ENCODE results near the gene IL23A. TPM values are rescaled to one million over a fixed set of nuclear protein-coding genes. Genes with fewer than 3 reads are reported as not detected.

The IL23A gene
- total RNA-seq (10 to 100 TPM; 32.4 to 35.3 TPM), polyA plus RNA-seq (10 to 100 TPM; 12.3 to 16.6 (median 16.2) TPM), total RNA-seq (24.2 to 121 (median 33.0) reads per million in 6 experiments)

DNA sequence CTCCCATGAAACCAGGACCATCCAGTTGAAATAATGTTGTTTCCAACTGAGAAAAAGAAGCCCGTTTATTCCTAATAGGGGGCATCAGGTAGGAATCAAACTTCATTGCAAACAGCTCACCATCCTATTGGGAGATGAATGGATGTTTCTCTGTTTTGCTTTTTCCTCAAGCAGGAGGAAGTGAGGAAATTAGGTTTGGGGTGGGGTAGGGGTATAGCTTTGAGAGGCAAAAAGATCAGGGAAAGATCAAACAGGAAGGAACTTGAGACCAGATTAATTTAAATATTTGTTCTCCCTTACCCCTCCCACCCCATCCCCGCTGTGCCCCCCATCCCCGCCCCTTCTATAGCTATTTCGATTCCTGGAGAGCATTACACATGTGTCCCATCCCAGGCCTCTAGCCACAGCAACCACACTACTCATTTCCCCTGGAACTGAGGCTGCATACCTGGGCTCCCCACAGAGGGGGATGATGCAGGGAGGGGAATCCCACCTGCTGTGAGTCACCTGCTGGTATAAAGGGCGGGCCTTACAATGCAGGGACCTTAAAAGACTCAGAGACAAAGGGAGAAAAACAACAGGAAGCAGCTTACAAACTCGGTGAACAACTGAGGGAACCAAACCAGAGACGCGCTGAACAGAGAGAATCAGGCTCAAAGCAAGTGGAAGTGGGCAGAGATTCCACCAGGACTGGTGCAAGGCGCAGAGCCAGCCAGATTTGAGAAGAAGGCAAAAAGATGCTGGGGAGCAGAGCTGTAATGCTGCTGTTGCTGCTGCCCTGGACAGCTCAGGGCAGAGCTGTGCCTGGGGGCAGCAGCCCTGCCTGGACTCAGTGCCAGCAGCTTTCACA, at the start of gene IL23A:
Gene IL23A (plus strand): TSS at position 577 of the 850 bp plus-strand sequence. CDS start 161 bp downstream, at position 738.
- ATAC-seq (peak; percentile 79 to 81), DNase-seq (peak; percentile 63 to 93 (median 84))
- POLR2A ChIA-PET = interaction anchor here (0.6 to 8.7 kb wide), 25 partner anchors 10 to 521 kb away, joined by 3 to 182 read pairs (median 3); partner anchors contain the start of genes CNPY2, CS, DNAJC14 and GLS2
- H3K4me3 Mint-ChIP-seq = peak within 1 kb of the TSS; percentile 85 to 100 (median 96)
- peak within 1 kb of the TSS; percentile 97 to 100 (median 98) for H3K27ac Mint-ChIP-seq
- H3K9me3 Mint-ChIP-seq = peaks cover 0 to 1% (median 0%) of the 10 kb centered on the region in 9 donors
- H3K27me3 Mint-ChIP-seq = peaks cover 0 to 1% (median 0%) of the 10 kb centered on the region in 5 donors
- peaks cover 5 to 20% (median 5%) of the 10 kb centered on the region in 3 donors for H3K36me3 Mint-ChIP-seq
- H3K4me1 Mint-ChIP-seq = peaks cover 20 to 58% (median 50%) of the 10 kb centered on the region in 4 donors

DNA sequence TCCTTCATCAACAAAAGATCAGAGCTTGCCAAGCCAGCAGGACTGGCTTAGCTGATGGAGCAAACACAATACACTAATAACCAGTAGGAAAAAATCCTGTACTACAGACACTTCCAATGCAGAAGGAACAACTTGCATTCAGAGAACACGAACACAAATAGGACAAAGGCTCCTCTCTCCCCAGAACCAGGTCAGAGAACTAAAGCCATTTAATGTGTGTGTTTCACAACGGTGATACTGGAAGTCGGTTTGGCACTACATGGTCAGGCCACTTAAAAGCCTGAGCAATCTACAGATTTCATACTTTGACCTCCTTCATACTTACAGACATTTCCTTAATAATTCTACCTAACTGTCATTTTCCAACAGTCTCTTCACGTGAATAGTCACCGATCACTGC, 44.9 kb upstream of the IL23A start:
- no peaks in the 10 kb centered on the region for H3K9me3 Mint-ChIP-seq
- H3K27ac Mint-ChIP-seq = peak overlapping the region in 2 of 10 donors; percentile 48
- H3K4me3 Mint-ChIP-seq = no peak overlapping the region
- H3K36me3 Mint-ChIP-seq = peaks cover 0 to 56% (median 5%) of the 10 kb centered on the region in 3 donors
- peaks cover 14 to 69% (median 57%) of the 10 kb centered on the region in 4 donors for H3K4me1 Mint-ChIP-seq
- no peaks in the 10 kb centered on the region for H3K27me3 Mint-ChIP-seq
- POLR2A ChIA-PET = interaction anchor here (0.7 to 1.0 kb wide), 2 partner anchors 36 to 194 kb away, joined by 4 to 6 read pairs; partner anchors contain the start of genes ANKRD52 and GLS2
- ATAC-seq (no peak), DNase-seq (no peak)

DNA sequence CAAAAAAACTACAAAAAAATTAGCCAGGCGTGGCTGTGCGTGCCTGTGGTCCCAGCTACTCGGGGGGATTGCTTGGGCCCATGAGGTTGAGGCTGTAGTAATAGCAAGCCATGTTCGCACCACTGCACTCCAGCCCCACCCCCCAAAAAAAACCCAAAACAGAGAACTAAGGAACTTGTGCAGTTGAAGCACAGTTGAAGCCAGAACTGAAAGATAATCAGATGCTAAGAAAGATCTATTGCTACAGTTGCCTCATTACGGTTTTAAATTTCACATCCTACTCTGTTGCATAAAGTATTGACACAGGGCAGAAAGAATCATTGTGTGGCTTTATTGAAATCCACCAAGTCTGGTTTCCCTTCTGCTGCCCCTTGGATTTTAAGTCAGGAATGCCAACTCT, 42.4 kb upstream of the IL23A start:
- H3K27me3 Mint-ChIP-seq = no peaks in the 10 kb centered on the region
- H3K4me3 Mint-ChIP-seq = peak overlapping the region in 4 of 10 donors; percentile 18 to 98 (median 56)
- ATAC-seq = no peak
- H3K36me3 Mint-ChIP-seq = peaks cover 0 to 39% (median 1%) of the 10 kb centered on the region in 3 donors
- POLR2A ChIA-PET = no interaction called here
- peaks cover 20 to 76% (median 68%) of the 10 kb centered on the region in 4 donors for H3K4me1 Mint-ChIP-seq
- no peak for DNase-seq
- peak overlapping the region in 7 of 10 donors; percentile 22 to 69 (median 62) for H3K27ac Mint-ChIP-seq
- H3K9me3 Mint-ChIP-seq = no peaks in the 10 kb centered on the region

GRCh38 chr12:56297400-56297799, 41.3 kb upstream of the IL23A start:
- Mint-ChIP-seq H3K27ac (peak overlapping the region in 9 of 10 donors; percentile 3 to 79 (median 69)), H3K4me1 (peaks cover 24 to 77% (median 71%) of the 10 kb centered on the region in 4 donors), H3K4me3 (peak overlapping the region in 7 of 10 donors; percentile 36 to 98 (median 55)), H3K36me3 (peaks cover 0 to 35% (median 0%) of the 10 kb centered on the region in 3 donors), H3K9me3 (no peaks in the 10 kb centered on the region), H3K27me3 (no peaks in the 10 kb centered on the region)
- POLR2A ChIA-PET = interaction anchor here (0.9 to 1.0 kb wide), 2 partner anchors 36 to 63 kb away, joined by 4 read pairs; partner anchors contain the start of genes PAN2 and STAT2
- DNase-seq (no peak), ATAC-seq (no peak)

- Mint-ChIP-seq H3K27me3 (no peaks in the 10 kb centered on the region), H3K36me3 (peaks cover 0 to 33% (median 0%) of the 10 kb centered on the region in 3 donors), H3K9me3 (no peaks in the 10 kb centered on the region), H3K27ac (peak overlapping the region; percentile 94 to 99 (median 98)), H3K4me3 (peak overlapping the region; percentile 92 to 98 (median 94)), H3K4me1 (peaks cover 22 to 72% (median 64%) of the 10 kb centered on the region in 4 donors)
- DNase-seq = no peak
- no peak for ATAC-seq
- POLR2A ChIA-PET = interaction anchor here (0.7 to 2.0 kb wide), 11 partner anchors 10 to 469 kb away, joined by 3 to 8 read pairs (median 3); partner anchors contain the start of genes ANKRD52, ATP5F1B, DNAJC14 and IL23A
Observed at GRCh38 chr12:56298828-56299227, 39.9 kb upstream of the IL23A start.

DNA sequence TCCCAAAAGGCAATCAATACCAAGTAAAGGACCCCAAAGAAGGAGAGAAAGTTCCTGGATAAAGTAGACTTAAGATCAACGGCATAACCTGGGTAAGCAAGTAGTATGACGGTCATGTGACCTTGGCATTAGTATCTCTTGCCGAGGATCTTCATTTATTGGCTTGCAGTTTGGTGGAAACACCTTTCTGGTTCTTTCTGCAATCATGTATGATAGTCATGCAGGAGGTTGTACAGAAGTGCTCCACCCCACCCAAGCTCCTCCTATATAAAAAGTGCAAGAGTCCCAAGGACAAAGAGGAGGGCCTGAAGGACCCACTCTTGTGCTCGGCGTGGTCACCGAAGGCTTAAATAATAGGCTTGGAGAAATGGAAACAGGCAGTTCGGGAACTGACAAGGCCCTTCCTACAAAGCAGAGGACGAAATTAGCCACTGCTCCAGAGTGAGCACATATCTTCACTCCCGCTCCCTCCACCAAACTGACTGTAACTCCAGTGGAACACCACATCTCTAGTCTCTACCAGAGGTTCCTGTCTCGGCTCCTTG, 39.3 kb upstream of the IL23A start:
- POLR2A ChIA-PET = interaction anchor here (0.5 to 2.1 kb wide), 16 partner anchors 8 to 470 kb away, joined by 3 to 8 read pairs (median 4); partner anchors contain the start of genes ANKRD52, ATP5F1B, DNAJC14 and IL23A
- DNase-seq = peak in 5 of 10 donors; percentile 4 to 50 (median 28)
- H3K27me3 Mint-ChIP-seq = no peaks in the 10 kb centered on the region
- peaks cover 0 to 30% (median 0%) of the 10 kb centered on the region in 3 donors for H3K36me3 Mint-ChIP-seq
- H3K27ac Mint-ChIP-seq = peak overlapping the region; percentile 94 to 99 (median 98)
- peaks cover 22 to 68% (median 61%) of the 10 kb centered on the region in 4 donors for H3K4me1 Mint-ChIP-seq
- H3K4me3 Mint-ChIP-seq = peak overlapping the region; percentile 92 to 98 (median 94)
- H3K9me3 Mint-ChIP-seq = no peaks in the 10 kb centered on the region
- ATAC-seq = peak; percentile 5 to 11

- H3K4me1 Mint-ChIP-seq = peaks cover 22 to 66% (median 59%) of the 10 kb centered on the region in 4 donors
- peak; percentile 91 to 93 for ATAC-seq
- no peaks in the 10 kb centered on the region for H3K27me3 Mint-ChIP-seq
- peaks cover 0 to 28% (median 0%) of the 10 kb centered on the region in 3 donors for H3K36me3 Mint-ChIP-seq
- no peaks in the 10 kb centered on the region for H3K9me3 Mint-ChIP-seq
- H3K27ac Mint-ChIP-seq = peak within 1 kb of the TSS; percentile 94 to 99 (median 98)
- POLR2A ChIA-PET = interaction anchor here (0.5 to 2.1 kb wide), 18 partner anchors 9 to 471 kb away, joined by 3 to 8 read pairs (median 4); partner anchors contain the start of genes ANKRD52, ATP5F1B, DNAJC14 and IL23A
- peak within 1 kb of the TSS; percentile 92 to 98 (median 94) for H3K4me3 Mint-ChIP-seq
- peak; percentile 96 to 99 (median 98) for DNase-seq
Observed at GRCh38 chr12:56299853-56300643, 38.6 kb upstream of the IL23A start, which contains the start of gene CS. TSS of gene CS (minus strand) at chr12:56300330. CDS start at chr12:56300201, 129 bp downstream.

GRCh38 chr12:56300644-56301464, 37.8 kb upstream of the IL23A start:
- H3K4me3 Mint-ChIP-seq = peak overlapping the region; percentile 92 to 98 (median 94)
- POLR2A ChIA-PET = interaction anchor here (0.7 to 2.1 kb wide), 9 partner anchors 9 to 472 kb away, joined by 3 to 8 read pairs (median 5); partner anchors contain the start of genes ANKRD52, DNAJC14, IL23A and RPL41
- no peaks in the 10 kb centered on the region for H3K9me3 Mint-ChIP-seq
- H3K27me3 Mint-ChIP-seq = no peaks in the 10 kb centered on the region
- peaks cover 22 to 66% (median 58%) of the 10 kb centered on the region in 4 donors for H3K4me1 Mint-ChIP-seq
- ATAC-seq (no peak), DNase-seq (no peak)
- peaks cover 0 to 29% (median 0%) of the 10 kb centered on the region in 3 donors for H3K36me3 Mint-ChIP-seq
- H3K27ac Mint-ChIP-seq = peak overlapping the region; percentile 94 to 99 (median 98)

- Mint-ChIP-seq H3K27ac (peak overlapping the region in 1 of 10 donors; percentile 29), H3K36me3 (peaks cover 0 to 27% (median 2%) of the 10 kb centered on the region in 3 donors), H3K4me3 (no peak overlapping the region), H3K4me1 (peaks cover 13 to 32% (median 26%) of the 10 kb centered on the region in 4 donors), H3K9me3 (no peaks in the 10 kb centered on the region), H3K27me3 (no peaks in the 10 kb centered on the region)
- ATAC-seq (no peak), DNase-seq (no peak)
- POLR2A ChIA-PET = no interaction called here
Observed at GRCh38 chr12:56304276-56304675, 34.4 kb upstream of the IL23A start.

DNA sequence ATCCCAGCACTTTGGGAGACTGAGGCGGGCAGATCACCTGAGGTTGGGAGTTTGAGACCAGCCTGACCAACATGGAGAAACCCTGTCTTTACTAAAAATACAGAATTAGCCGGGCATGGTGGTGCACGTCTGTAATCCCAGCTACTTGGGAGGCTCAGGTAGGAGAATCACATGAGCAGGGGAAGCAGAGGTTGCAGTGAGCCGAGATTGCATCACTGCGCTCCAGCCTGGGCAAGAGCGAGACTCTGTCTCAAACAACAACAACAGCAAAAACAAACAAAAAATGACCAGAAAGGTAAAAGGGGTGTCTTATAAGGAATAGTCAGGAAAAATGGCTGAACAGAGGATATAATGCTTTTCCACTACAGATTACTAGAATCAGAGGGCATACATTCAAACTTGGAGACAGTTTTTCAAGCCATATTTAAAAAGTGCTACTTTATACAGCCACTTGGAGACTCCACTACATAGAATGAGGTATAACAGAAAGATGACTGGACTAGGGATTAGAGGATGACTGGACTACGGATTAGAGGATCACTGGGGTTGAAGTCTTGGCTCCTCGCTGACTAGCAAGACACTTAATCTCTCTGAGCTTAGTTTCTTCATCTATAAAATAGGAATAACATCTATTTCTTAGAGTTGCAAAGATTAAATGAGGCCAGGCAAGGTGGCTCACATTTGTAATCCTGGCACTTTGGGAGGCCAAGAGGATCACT, 33.7 kb upstream of the IL23A start:
- H3K27me3 Mint-ChIP-seq = no peaks in the 10 kb centered on the region
- DNase-seq (no peak), ATAC-seq (no peak)
- H3K9me3 Mint-ChIP-seq = no peaks in the 10 kb centered on the region
- H3K36me3 Mint-ChIP-seq = peaks cover 0 to 35% (median 2%) of the 10 kb centered on the region in 3 donors
- POLR2A ChIA-PET = no interaction called here
- H3K4me3 Mint-ChIP-seq = no peak overlapping the region
- peak overlapping the region in 2 of 10 donors; percentile 8 to 33 for H3K27ac Mint-ChIP-seq
- H3K4me1 Mint-ChIP-seq = peaks cover 15 to 26% (median 21%) of the 10 kb centered on the region in 4 donors
